ENCODE data around the gene LGALS13. TPM values are rescaled to one million over a fixed set of nuclear protein-coding genes. Genes with fewer than 3 reads are reported as not detected.

LGALS13 gene
- total RNA-seq, 2 donors from 2014 or later = not detected

- Histone ChIP-seq H3K27me3 (no peaks in the 10 kb centered on the region), H3K36me3 (no peaks in the 10 kb centered on the region), H3K27ac (no peak overlapping the region), H3K4me3 (no peak overlapping the region), H3K9me3 (no peaks in the 10 kb centered on the region), H3K4me1 (no peaks in the 10 kb centered on the region), H3K9ac (ENCODE audit: low read depth in 2 of 2, low read length in 2 of 2) (no peak overlapping the region)
- TF ChIP-seq CTCF (IDR thresholded peaks at IDR 0.05) = no peak
- no peak for DNase-seq
- intact Hi-C loops (cut with DNase I) = no loop called here
Measured at GRCh38 chr19:39595950-39596349, 6.4 kb upstream of the LGALS13 start.

GRCh38 chr19:39596911-39597310, 5.4 kb upstream of the LGALS13 start:
- H3K4me3 ChIP-seq = no peak overlapping the region
- H3K27ac ChIP-seq = no peak overlapping the region
- H3K4me1 ChIP-seq = no peaks in the 10 kb centered on the region
- DNase-seq = no peak
- no peaks in the 10 kb centered on the region for H3K9me3 ChIP-seq
- no peak for TF ChIP-seq CTCF (IDR thresholded peaks at IDR 0.05)
- H3K36me3 ChIP-seq = no peaks in the 10 kb centered on the region
- H3K27me3 ChIP-seq = no peaks in the 10 kb centered on the region
- H3K9ac ChIP-seq (ENCODE audit: low read depth in 2 of 2, low read length in 2 of 2) = no peak overlapping the region
- intact Hi-C loops (cut with DNase I) = no loop called here

- no peaks in the 10 kb centered on the region for H3K36me3 ChIP-seq
- no peak overlapping the region for H3K27ac ChIP-seq
- H3K9me3 ChIP-seq = no peaks in the 10 kb centered on the region
- DNase-seq = no peak
- H3K27me3 ChIP-seq = no peaks in the 10 kb centered on the region
- intact Hi-C loops (cut with DNase I) = no loop called here
- TF ChIP-seq CTCF (IDR thresholded peaks at IDR 0.05) = no peak
- H3K9ac ChIP-seq (ENCODE audit: low read depth in 2 of 2, low read length in 2 of 2) = no peak overlapping the region
- H3K4me3 ChIP-seq = no peak overlapping the region
- H3K4me1 ChIP-seq = no peaks in the 10 kb centered on the region
Measured at GRCh38 chr19:39599116-39599515, 3.2 kb upstream of the LGALS13 start.

GRCh38 chr19:39603825-39604224, 1.5 kb downstream of the LGALS13 start:
- Histone ChIP-seq H3K4me1 (no peaks in the 10 kb centered on the region), H3K4me3 (no peak overlapping the region), H3K27ac (no peak overlapping the region), H3K9me3 (no peaks in the 10 kb centered on the region), H3K36me3 (no peaks in the 10 kb centered on the region), H3K9ac (ENCODE audit: low read depth in 2 of 2, low read length in 2 of 2) (no peak overlapping the region), H3K27me3 (no peaks in the 10 kb centered on the region)
- TF ChIP-seq CTCF (IDR thresholded peaks at IDR 0.05) = no peak
- no peak for DNase-seq
- intact Hi-C loops (cut with DNase I) = no loop called here

DNA sequence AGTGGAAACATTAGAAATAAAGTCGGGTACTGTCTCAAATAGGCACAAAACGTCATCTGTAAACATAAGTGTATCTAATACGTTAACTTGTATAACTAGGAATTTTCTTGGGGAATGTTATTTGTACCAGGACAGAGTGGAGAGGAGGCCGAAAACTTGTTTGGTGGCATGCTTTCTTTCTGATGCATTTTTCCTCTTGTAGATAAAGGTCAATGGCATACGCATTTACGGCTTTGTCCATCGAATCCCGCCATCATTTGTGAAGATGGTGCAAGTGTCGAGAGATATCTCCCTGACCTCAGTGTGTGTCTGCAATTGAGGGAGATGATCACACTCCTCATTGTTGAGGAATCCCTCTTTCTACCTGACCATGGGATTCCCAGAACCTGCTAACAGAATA, 4.7 kb downstream of the LGALS13 start:
- DNase-seq = no peak
- no peaks in the 10 kb centered on the region for H3K4me1 ChIP-seq
- no peak overlapping the region for H3K9ac ChIP-seq (ENCODE audit: low read depth in 2 of 2, low read length in 2 of 2)
- H3K9me3 ChIP-seq = no peaks in the 10 kb centered on the region
- TF ChIP-seq CTCF (IDR thresholded peaks at IDR 0.05) = no peak
- no peak overlapping the region for H3K27ac ChIP-seq
- no peaks in the 10 kb centered on the region for H3K36me3 ChIP-seq
- H3K4me3 ChIP-seq = no peak overlapping the region
- intact Hi-C loops (cut with DNase I) = no loop called here
- no peaks in the 10 kb centered on the region for H3K27me3 ChIP-seq

DNA sequence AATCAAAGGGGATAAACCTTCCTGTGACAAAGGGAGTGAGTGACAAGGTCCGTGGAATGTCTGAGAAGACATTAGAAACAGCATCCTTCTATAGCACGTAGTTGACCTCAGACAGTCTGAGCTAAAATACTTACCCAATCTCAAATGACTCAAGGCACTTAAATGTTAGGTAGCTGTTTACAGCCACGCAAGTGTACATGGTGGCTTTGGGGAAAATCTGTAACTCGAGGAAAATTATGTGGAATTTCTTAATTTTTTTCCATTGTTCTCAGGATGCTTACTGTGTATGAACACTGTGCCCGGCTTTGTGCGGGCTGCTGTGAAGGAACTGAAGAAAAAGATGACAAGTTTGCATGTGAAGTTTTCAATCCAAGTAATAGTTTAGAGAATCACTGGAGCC, 5.2 kb downstream of the LGALS13 start:
- no peak overlapping the region for H3K27ac ChIP-seq
- no peak for DNase-seq
- no peaks in the 10 kb centered on the region for H3K9me3 ChIP-seq
- H3K36me3 ChIP-seq = no peaks in the 10 kb centered on the region
- TF ChIP-seq CTCF (IDR thresholded peaks at IDR 0.05) = no peak
- H3K27me3 ChIP-seq = no peaks in the 10 kb centered on the region
- no peak overlapping the region for H3K4me3 ChIP-seq
- intact Hi-C loops (cut with DNase I) = no loop called here
- no peaks in the 10 kb centered on the region for H3K4me1 ChIP-seq
- H3K9ac ChIP-seq (ENCODE audit: low read depth in 2 of 2, low read length in 2 of 2) = no peak overlapping the region
